ENCODE data around the gene FOXL1. TPM values are rescaled to one million over a fixed set of nuclear protein-coding genes. Genes with fewer than 3 reads are reported as not detected.

Gene FOXL1
- total and polyA plus RNA-seq, 9 of the 15 experiments (the other 6 are each of a cell fraction or from before 2014, with no cell fraction given): not detected

GRCh38 chr16:86554917-86555703 is 23.2 kb upstream of the FOXL1 start, which contains the start of gene MTHFSD (continued):
- TF ChIP-seq TOE1 (IDR thresholded peaks at IDR 0.05; ENCODE audit: borderline replicate concordance) (0 out of 2 replicates have a peak, but pooled peaks have one; percentile 8), TOE1 (CRISPR knock-in tag; IDR thresholded peaks at IDR 0.05; ENCODE audit: borderline replicate concordance, low read depth) (no peak), ZNF407 (IDR thresholded peaks at IDR 0.05; ENCODE audit: low read depth) (no peak), SRSF1 (IDR thresholded peaks at IDR 0.05; ENCODE audit: low read depth, low read length) (no peak), ZNF584 (CRISPR knock-in tag; IDR thresholded peaks at IDR 0.05; ENCODE audit: low read depth) (no peak), TFE3 (CRISPR knock-in tag; IDR thresholded peaks at IDR 0.05) (no peak), KHSRP (IDR thresholded peaks at IDR 0.05) (peak; percentile 96), IRF2 (CRISPR knock-in tag; IDR thresholded peaks at IDR 0.05) (no peak), CSDE1 (IDR thresholded peaks at IDR 0.05) (peak in 1 of 2 experiments; percentile 91; a peak in 2 of 4 replicates), HBP1 (CRISPR knock-in tag; IDR thresholded peaks at IDR 0.05) (no peak), CBFB (CRISPR knock-in tag; IDR thresholded peaks at IDR 0.05) (no peak), TAF7 (tag; IDR thresholded peaks at IDR 0.05) (no peak), RB1 (IDR thresholded peaks at IDR 0.05; ENCODE audit: low read depth) (peak; percentile 67; the same call in 1 of the 2 replicates), BRF2 (IDR thresholded peaks at IDR 0.05; ENCODE audit: borderline replicate concordance, insufficient read depth, insufficient read length) (no peak), XRCC4 (IDR thresholded peaks at IDR 0.05; ENCODE audit: extremely low read depth, insufficient read depth, insufficient read length) (no peak)

Data from K562 (cell line).